Neural cell (in vitro differentiated cells): ENCODE data around the gene CACNA2D1.

ENCODE experiments used
- EP300 ChIP-seq: fragments of 450-650 bp; conservative IDR thresholded peaks from 2 replicates; pipeline ENCODE4 v1.6.1; 2014; ENCODE audit warnings: antibody characterized with exemption, mild to moderate bottlenecking, moderate library complexity; ENCODE audit not compliant: poor library complexity, severe bottlenecking
- EZH2 ChIP-seq: fragments of 200-600, 300-800 bp; shearing (Covaris generic), sonication (generic); IDR thresholded peaks from 2 replicates; pipeline ENCODE4 v1.6.1; 2014; ENCODE audit warnings: antibody characterized with exemption, low read length, borderline replicate concordance, mild to moderate bottlenecking; ENCODE audit not compliant: insufficient read depth, poor library complexity, severe bottlenecking
- MXI1 ChIP-seq: fragments of 450-650 bp; conservative IDR thresholded peaks from 2 replicates; pipeline ENCODE4 v1.6.1; 2014; ENCODE audit warnings: antibody characterized with exemption, mild to moderate bottlenecking; ENCODE audit not compliant: poor library complexity, severe bottlenecking
- POLR2AphosphoS5 ChIP-seq: IDR thresholded peaks from 2 replicates; pipeline ENCODE4 v1.6.1; 2012
- RAD21 ChIP-seq: fragments of 450-650 bp; conservative IDR thresholded peaks from 2 replicates; pipeline ENCODE4 v1.6.1; 2014; ENCODE audit warnings: antibody characterized with exemption, mild to moderate bottlenecking, moderate library complexity
- SMC3 ChIP-seq: fragments of 450-650 bp; conservative IDR thresholded peaks from 2 replicates; pipeline ENCODE4 v1.6.1; 2014; ENCODE audit warnings: antibody characterized with exemption, mild to moderate bottlenecking, moderate library complexity; ENCODE audit not compliant: poor library complexity
- TAF1 ChIP-seq: IDR thresholded peaks from 2 replicates; pipeline ENCODE4 v1.6.1; 2012; ENCODE audit warnings: low read depth
- TF ChIP-seq, protein P1 (sequence below): fragments of 450-650 bp; IDR thresholded peaks from 2 replicates; pipeline ENCODE4 v1.5.1; 2014; ENCODE audit warnings: antibody characterized with exemption, mild to moderate bottlenecking, moderate library complexity; ENCODE audit not compliant: poor library complexity, severe bottlenecking
- TF ChIP-seq, protein P2 (sequence below): IDR thresholded peaks from 2 replicates; pipeline ENCODE4 v1.6.1; 2012; ENCODE audit warnings: borderline replicate concordance

DNA sequence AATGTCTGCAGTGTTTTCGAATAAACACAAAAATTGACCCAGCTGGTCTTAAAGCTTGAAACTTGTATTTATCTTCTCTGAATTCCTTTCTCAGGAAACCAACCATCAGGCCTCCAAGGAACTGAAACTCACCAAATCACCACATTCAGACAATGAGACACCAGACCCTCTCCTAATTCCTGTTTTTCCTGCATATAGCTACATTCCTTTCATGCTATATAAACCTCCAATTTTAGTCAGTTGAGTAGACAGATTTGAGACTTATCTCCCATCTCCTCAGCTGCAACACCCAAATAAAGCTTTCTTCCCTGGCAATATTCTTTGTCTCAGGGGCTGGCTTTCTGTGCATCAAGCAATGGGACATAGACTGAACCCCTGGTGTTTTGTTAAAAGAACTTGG, 317.0 kb downstream of the CACNA2D1 start:
- TF ChIP-seq EZH2 (no peak), EP300 (no peak), RAD21 (no peak), TAF1 (no peak), POLR2AphosphoS5 (no peak), SMC3 (no peak), MXI1 (no peak)
- TF ChIP-seq, protein P1, sequence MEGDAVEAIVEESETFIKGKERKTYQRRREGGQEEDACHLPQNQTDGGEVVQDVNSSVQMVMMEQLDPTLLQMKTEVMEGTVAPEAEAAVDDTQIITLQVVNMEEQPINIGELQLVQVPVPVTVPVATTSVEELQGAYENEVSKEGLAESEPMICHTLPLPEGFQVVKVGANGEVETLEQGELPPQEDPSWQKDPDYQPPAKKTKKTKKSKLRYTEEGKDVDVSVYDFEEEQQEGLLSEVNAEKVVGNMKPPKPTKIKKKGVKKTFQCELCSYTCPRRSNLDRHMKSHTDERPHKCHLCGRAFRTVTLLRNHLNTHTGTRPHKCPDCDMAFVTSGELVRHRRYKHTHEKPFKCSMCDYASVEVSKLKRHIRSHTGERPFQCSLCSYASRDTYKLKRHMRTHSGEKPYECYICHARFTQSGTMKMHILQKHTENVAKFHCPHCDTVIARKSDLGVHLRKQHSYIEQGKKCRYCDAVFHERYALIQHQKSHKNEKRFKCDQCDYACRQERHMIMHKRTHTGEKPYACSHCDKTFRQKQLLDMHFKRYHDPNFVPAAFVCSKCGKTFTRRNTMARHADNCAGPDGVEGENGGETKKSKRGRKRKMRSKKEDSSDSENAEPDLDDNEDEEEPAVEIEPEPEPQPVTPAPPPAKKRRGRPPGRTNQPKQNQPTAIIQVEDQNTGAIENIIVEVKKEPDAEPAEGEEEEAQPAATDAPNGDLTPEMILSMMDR: no peak
- TF ChIP-seq, protein P2, sequence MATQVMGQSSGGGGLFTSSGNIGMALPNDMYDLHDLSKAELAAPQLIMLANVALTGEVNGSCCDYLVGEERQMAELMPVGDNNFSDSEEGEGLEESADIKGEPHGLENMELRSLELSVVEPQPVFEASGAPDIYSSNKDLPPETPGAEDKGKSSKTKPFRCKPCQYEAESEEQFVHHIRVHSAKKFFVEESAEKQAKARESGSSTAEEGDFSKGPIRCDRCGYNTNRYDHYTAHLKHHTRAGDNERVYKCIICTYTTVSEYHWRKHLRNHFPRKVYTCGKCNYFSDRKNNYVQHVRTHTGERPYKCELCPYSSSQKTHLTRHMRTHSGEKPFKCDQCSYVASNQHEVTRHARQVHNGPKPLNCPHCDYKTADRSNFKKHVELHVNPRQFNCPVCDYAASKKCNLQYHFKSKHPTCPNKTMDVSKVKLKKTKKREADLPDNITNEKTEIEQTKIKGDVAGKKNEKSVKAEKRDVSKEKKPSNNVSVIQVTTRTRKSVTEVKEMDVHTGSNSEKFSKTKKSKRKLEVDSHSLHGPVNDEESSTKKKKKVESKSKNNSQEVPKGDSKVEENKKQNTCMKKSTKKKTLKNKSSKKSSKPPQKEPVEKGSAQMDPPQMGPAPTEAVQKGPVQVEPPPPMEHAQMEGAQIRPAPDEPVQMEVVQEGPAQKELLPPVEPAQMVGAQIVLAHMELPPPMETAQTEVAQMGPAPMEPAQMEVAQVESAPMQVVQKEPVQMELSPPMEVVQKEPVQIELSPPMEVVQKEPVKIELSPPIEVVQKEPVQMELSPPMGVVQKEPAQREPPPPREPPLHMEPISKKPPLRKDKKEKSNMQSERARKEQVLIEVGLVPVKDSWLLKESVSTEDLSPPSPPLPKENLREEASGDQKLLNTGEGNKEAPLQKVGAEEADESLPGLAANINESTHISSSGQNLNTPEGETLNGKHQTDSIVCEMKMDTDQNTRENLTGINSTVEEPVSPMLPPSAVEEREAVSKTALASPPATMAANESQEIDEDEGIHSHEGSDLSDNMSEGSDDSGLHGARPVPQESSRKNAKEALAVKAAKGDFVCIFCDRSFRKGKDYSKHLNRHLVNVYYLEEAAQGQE: no peak
